HUDEP-2 (cell line): Measurements from ENCODE around the gene SLC10A1.
"Not testable (repeated sequence)": the region's sequence is repeated elsewhere in the genome, so short reads cannot be mapped to it uniquely, and the experiment has no call there.

Experiments used
- DNase-seq, 76 experiments: peaks; one replicate each; lab custom pipeline; 2025; ENCODE audit not compliant: unreplicated experiment in 76 of 76; lab: John Stamatoyannopoulos, UW

SLC10A1 gene

GRCh38 chr14:69772082-69773017 lies 24.7 kb downstream of the SLC10A1 start:
- DNase-seq = no peak

- no peak for DNase-seq
Observed at GRCh38 chr14:69771136-69771535, 25.9 kb downstream of the SLC10A1 start.

- no peak for DNase-seq
Observed at GRCh38 chr14:69770559-69770958, 26.5 kb downstream of the SLC10A1 start.

DNA sequence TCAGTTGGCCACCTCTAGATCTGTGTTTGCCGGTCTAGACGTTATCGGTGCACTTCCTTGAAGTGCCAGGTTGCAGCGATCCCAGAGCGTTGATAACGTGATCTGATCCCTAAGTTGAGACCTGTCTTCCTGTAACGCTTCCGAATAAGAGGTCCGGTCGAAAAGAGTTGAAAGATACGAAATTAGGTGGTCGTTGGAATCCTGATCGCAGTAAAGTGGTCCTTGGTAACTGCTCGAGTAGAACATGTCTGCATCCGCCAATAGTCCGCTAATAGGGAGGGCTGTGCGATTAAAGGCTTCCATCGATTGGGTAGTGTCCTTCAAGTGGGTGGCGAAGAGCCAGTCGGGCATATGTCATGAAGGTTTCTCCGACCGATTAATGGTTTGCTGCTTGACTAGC lies 27.4 kb downstream of the SLC10A1 start:
- DNase-seq = no peak

GRCh38 chr14:69768873-69769272 lies 28.2 kb downstream of the SLC10A1 start:
- DNase-seq = no peak

DNA sequence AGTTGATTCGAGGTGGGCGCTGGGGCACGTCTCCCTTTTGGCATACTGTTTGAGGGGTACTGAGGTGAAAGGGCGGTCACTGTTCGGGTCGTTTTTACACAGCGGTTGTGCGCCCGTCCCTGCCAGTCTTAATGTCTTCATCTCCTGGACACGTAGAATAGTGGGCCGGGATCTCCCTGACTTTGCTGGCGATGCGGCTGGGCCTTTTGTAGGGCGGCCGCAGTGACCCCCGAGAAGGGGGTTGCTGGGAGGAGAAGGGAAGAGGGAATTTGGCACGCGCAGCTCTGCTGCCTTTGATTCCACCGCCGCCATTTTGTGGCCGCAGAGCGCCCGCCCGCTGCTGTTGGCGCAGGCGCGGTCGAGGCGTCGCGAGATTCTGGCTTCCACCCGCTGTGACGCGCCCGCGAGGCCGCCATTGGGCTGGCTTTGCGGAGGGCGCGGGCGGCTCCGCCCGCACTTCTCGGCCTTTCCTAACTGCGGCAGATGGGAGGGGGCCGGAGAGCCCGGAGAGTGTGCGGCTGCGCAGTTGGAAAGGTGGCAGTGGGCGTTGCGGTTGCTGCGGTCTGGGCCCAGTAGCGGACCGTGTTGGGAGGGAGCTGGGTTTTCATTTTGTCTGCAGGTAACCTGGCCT lies 29.6 kb downstream of the SLC10A1 start:
- peak in 74 of 76 experiments; percentile 33 to 92 (median 84) for DNase-seq

GRCh38 chr14:69766984-69767368 lies 30.1 kb downstream of the SLC10A1 start, which contains the start of gene SRSF5:
SRSF5 (plus strand) TSS chr14:69767142; CDS start chr14:69768157, 1,015 bp downstream.
- DNase-seq = peak in 75 of 76 experiments; percentile 44 to 94 (median 87)

DNA sequence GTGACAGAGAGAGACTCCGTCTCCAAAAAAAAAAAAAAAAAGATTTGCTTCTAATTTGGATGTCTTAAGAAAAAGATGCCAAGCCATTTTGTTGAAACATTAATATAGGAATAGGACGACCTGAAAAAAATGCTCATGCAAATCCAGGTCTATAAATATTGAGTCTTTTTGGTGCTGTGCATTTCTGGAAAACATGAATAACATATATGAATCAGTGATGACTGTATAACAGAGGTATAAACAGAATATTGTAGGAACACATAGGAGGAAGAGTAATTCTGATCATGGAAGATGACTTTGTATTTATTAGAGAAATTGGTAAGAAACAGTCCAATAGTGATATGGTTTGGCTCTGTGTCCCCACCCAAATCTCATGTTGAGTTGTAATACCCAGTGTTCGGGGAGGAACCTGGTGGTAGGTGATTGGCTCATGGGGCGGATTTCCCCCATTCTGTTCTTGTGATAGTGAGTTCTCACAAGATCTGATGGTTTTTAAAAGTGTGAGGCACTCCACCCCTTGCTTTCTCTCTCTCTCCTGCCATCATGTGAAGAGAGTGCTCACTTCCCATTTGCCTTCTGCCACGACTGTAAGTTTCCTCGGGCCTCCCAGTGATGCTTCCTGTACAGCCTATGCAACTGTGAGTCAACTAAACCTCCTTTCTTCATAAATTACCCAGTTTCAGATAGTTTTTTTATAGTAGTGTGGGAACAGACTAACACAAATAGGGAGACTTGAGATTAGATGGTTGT lies 33.1 kb downstream of the SLC10A1 start:
- DNase-seq = no peak

DNA sequence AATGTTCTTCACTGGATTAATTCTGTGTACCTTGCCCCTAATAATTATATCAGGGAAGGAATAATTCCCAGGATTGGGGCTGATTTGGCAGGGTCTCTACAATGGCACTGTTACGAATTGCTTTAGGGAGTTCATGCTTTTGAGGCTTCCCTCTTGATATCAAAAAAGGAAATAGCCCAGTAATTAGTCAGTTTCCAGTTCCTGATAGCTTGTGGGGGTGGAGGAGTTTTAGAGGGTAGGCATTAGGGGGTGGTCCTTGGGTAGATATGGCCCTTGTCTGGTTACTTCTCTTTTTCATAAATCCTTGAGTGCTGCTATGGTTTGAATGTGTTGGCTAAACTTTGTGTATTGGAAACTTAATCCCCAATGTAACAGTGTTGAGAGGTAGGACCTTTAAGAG lies 36.2 kb downstream of the SLC10A1 start:
- no peak for DNase-seq

DNA sequence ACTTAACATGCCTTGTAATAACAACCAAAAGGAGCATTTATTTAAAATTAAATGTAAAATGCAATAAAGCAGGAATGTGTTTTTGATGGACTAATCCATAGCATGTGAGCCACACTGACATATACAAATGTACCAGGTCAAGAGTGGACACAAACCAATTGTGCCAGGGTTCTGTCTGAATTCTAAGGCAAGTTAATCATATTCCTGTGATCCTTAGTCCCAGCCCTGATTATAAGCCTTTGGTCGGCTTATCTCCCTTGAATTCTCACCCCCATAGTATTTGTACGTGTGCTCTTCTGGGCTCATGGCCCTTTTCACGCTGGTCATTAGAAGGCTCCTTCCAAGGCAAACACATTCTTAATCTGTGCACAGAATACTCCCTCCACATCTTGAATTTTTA lies 40.7 kb downstream of the SLC10A1 start:
- DNase-seq = no peak

DNA sequence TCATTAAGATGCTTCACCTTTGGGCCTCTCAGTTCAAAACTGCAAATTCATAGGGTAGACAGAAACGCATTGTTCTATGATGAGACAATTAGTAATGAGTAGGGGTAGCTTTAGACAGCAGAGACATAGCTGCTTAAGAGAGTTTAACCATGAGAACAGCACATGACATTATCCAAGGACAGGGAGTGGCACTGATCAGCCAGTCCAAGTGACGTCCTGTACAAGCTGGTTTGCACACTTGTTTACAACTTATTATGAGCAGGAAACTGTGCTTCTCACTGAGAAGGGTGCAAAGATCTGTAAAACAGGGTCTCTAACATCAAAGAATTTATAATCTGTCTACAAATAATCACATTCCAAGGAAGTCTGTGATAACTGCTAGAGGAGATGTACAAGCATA lies 41.3 kb downstream of the SLC10A1 start:
- peak in 5 of 76 experiments; percentile 2 to 26 (median 18) for DNase-seq

GRCh38 chr14:69755296-69755695 lies 41.7 kb downstream of the SLC10A1 start:
- no peak for DNase-seq

- DNase-seq = peak in 69 of 76 experiments; percentile 8 to 84 (median 50)
Observed at GRCh38 chr14:69754487-69754886, 42.6 kb downstream of the SLC10A1 start.

DNA sequence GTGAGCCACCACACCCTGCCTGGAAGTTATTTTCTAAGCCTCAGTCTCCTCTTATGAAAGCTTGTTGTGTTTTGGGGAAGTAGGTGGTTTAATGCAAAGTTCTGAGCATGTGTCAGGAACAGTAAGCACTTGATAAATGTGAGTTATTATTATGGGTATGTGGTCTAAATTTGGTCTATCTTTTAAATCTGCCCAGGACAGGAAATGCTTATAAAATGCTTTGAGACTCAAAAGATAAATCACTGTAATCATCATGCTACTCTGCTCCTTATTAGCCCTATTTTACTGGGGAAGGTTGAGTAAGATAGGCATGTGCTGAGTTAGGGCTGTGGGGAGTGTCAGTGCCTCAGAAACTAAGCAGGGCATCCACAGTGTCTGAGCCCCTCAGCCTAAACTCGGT lies 43.2 kb downstream of the SLC10A1 start:
- DNase-seq = no peak

DNA sequence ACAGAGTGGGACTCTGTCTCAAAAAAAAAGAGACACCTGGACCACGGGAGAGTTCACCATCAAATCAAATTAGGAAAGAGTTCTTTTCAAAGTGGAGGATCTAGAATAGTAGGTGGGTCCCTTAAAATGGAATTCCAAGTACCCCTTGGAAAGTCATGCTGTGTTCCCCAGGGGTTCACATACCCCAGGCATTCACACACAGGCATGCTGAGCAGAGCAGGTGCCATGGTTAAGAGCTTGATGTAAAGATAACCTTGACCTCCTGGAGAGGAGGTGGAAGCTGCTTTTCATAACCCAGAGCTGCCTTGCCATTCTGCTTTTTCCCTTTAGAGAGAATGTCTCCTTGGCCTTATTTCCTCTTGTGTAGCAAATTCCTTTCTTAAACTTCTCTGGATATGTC lies 44.3 kb downstream of the SLC10A1 start:
- no peak for DNase-seq

- DNase-seq = no peak
Observed at GRCh38 chr14:69750495-69750894, 46.5 kb downstream of the SLC10A1 start.

DNA sequence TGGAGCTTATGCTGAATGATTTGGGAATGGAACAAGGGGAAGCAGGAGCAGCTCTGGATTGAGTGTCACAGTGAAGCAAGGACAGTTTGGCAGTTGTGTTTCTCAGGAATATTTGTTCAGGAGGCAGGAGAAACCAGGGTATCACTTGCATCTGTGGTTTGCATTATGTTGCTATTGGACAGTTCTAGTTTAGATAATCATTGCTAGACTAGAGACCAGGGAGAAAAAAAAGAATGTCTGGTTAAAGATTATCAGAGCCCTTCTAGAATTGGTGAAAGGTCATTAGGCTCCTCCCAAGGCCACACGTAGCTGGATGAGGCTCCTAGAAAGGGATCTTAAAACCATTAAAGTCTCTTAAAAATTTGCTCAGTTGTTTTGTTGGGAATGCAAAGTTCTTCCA lies 47.1 kb downstream of the SLC10A1 start:
- DNase-seq = no peak

- no peak for DNase-seq
Observed at GRCh38 chr14:69741055-69741454, 56.0 kb downstream of the SLC10A1 start.

DNA sequence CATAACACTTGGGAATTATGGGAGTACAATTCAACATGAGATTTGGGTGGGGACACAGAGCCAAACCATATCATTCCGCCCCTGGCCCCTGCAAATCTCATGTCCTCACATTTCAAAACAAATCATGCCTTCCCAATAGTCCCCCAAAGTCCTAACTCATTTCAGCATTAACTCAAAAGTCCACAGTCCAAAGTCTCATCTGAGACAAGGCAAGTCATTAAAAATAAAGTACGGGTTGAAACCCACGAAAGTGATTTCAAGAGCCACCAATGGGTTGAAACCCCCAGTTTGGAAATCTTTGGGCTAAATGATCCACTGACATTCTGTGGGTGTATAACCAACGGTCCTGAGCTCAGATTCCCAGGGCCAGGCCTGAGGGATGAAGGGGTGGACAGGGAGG lies 60.6 kb downstream of the SLC10A1 start:
- not testable (repeated sequence) for DNase-seq

DNA sequence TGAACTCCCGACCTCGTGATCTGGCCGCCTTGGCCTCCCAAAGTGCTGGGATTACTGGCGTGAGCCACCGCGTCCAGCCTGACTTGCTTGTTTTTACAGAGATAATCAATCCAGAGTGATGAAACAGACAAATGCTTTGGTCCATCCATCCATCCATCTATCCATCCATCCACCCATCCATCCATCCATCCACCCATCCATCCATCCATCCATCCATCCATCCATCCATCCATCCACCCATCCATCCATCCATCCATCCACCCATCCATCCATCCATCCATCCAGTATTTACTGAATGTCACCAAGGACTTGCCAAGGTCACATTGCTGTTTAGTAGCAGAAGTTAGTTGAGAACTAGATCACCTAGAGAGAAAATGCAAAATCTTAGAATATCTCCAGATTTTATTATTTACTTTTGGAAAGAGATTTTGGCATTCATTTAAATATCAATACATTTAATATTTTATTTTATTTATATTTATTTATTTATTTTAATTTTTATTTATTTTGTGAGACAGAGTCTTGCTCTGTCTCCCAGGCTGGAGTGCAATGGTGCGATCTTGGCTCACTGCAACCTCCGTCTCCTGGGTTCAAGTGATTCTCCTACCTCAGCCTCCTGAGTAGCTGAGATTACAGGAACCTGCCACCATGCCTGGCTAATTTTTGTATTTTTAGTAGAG lies 65.0 kb downstream of the SLC10A1 start:
- not testable (repeated sequence) for DNase-seq

DNA sequence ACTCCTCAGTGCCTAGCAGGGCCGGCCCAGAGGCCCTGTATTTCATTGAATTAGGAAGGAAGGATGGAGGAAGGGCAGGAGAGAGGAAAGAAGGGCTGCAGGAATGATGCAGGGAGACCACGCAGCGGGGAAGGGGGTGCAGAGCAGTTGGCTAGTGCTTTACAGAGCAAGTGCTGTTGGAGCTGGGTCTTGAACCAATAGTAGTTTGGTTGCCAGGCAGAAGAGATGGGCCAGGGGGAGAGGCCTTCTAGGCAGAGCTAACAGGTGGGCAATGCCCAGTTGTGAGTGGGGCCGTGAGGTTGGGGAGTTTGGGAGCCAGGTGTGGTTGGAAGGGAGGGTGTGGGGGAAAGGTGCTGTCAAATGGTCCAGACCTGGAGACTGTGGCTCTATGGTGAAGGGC lies 69.2 kb downstream of the SLC10A1 start:
- DNase-seq = no peak
